Type B pancreatic cell (in vitro differentiated cells): ENCODE data around the gene CCNYL1. TPM values are rescaled to one million over a fixed set of nuclear protein-coding genes. Genes with fewer than 3 reads are reported as not detected.

Source experiments
- DNase-seq: peaks from one replicate; pipeline ENCODE4 v3.0.0; 2021; ENCODE audit warnings: mixed read lengths; ENCODE audit not compliant: unreplicated experiment; ENCODE audit errors: extremely low spot score
- H3K27ac Mint-ChIP-seq: 2 replicates; pipeline ENCODE4 v1.8.0; 2021; ENCODE audit warnings: mild to moderate bottlenecking, mixed read lengths
- H3K27me3 Mint-ChIP-seq: 2 replicates; pipeline ENCODE4 v1.8.0; 2021; ENCODE audit warnings: mixed read lengths
- H3K36me3 Mint-ChIP-seq: 2 replicates; pipeline ENCODE4 v1.8.0; 2021; ENCODE audit warnings: mixed read lengths
- H3K4me1 Mint-ChIP-seq: one replicate; pipeline ENCODE4 v1.8.0; 2021; ENCODE audit warnings: mixed read lengths; ENCODE audit not compliant: unreplicated experiment
- H3K4me3 Mint-ChIP-seq: 2 replicates; pipeline ENCODE4 v1.8.0; 2021; ENCODE audit warnings: mild to moderate bottlenecking, mixed read lengths
- H3K9me3 Mint-ChIP-seq: 2 replicates; pipeline ENCODE4 v1.8.0; 2021; ENCODE audit warnings: mixed read lengths
- CTCF ChIP-seq: fragments of 200-600 bp; sonication (generic); conservative IDR thresholded peaks from 2 replicates; pipeline ENCODE4 v1.5.0; 2021; ENCODE audit warnings: antibody characterized with exemption, mild to moderate bottlenecking
- total RNA-seq: library from RNA; stranded (reverse); gene quantifications from 2 replicates; pipeline ENCODE4 v1.2.1, GENCODE V29; 2021; ENCODE audit warnings: low replicate concordance

CCNYL1 gene
- total RNA-seq, 1 donor from 2014 or later: 20.8 TPM

GRCh38 chr2:207777124-207777523 lies 65.7 kb downstream of the CCNYL1 start:
- no peak for DNase-seq
- Mint-ChIP-seq H3K4me3 (no peak overlapping the region), H3K27me3 (peaks cover 8% of the 10 kb centered on the region), H3K27ac (no peak overlapping the region), H3K4me1 (no peaks in the 10 kb centered on the region), H3K9me3 (no peaks in the 10 kb centered on the region), H3K36me3 (no peaks in the 10 kb centered on the region)
- TF ChIP-seq CTCF: no peak

DNA sequence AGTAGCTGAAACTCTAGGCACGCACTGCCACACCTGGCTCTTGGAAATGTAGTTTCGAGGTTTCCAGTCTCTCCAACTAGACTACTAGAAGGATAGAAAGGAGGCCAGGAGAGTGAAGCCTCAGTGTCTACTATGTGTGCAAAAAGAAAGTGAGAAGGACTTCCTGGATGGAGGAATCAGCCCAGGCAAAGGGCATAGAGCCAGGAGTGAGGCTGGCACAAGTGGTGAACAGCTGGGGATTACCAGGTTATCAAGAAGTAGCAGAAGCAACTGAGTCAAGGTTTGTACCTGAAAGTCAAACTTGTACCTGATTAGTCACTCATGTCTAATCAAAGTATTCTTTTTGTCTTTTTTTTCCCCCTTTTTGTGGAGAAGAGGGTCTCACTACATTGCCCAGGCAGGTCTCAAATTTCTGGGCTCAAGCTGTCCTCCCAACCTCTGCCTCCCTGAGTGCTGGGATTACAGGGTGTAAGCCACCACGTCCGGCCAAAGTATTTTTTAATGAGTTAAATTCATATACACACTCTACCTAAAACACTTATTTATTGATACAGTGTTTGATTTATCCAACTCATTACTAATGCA lies 67.0 kb downstream of the CCNYL1 start:
- Mint-ChIP-seq H3K4me3 (no peak overlapping the region), H3K27ac (no peak overlapping the region), H3K4me1 (no peaks in the 10 kb centered on the region), H3K27me3 (peaks cover 7% of the 10 kb centered on the region), H3K9me3 (no peaks in the 10 kb centered on the region), H3K36me3 (no peaks in the 10 kb centered on the region)
- TF ChIP-seq CTCF: no peak
- no peak for DNase-seq

DNA sequence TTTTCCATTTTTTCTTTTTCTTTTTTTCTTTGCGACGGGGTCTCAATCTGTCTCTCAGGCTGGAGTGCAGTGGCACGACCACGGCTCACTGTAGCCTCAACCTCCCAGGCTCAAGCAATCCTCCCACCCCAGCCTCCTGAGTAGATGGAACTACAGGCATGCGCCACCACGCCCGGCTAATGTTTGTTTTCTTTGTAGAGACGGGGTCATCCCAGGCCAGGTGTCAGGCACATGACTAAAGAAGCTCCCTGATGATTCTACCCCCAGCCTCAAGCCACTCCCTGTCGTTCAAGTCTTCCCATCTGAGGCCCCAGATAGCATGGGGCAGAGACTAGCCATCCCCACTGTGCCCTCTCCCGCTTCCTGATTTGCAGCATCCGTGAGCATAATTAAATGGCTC lies 68.1 kb downstream of the CCNYL1 start:
- TF ChIP-seq CTCF: no peak
- no peak overlapping the region for H3K27ac Mint-ChIP-seq
- H3K27me3 Mint-ChIP-seq: peaks cover 7% of the 10 kb centered on the region
- peaks cover under 1% of the 10 kb centered on the region for H3K4me1 Mint-ChIP-seq
- DNase-seq: no peak
- H3K36me3 Mint-ChIP-seq: no peaks in the 10 kb centered on the region
- no peak overlapping the region for H3K4me3 Mint-ChIP-seq
- no peaks in the 10 kb centered on the region for H3K9me3 Mint-ChIP-seq

DNA sequence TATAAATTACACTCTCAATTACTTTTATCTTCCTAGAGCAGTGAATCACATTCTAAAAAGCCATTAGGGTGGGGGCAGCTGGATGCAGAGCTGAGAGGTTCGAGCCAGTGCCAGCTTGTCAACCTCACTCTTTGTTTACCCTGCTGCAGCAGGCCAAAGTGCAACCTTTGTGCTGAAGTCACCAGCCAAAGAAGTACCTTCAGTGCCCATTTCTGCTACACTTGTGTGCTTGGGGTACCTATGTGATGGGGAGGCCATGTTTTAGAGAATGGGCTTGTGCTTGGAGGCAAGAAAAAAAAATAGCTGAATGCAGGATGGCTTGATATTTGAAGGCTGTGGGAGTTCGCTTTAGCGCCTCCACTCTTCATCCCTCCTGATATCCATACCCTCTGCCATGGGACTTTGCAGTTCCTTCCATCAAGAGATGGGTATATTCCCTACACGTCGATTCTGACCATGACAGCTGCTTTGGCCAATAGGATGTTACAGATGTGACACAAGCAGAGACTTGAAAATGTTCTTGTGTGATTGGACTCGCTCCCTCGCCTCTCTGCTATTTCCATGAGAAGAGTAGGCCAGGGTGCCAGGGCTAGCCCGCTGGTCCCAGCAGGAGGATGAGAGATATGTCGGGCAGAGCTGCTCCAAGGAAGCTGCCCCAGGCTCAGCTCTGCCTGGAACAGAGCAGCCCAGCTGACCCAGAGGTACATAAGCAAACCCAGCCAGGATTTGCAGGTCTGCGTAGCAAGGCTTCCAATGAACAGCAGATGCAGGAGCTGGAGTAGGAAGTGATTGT lies 71.0 kb downstream of the CCNYL1 start:
- Mint-ChIP-seq H3K27me3 (peaks cover 4% of the 10 kb centered on the region), H3K27ac (peak overlapping the region; percentile 20), H3K4me1 (peaks cover 7% of the 10 kb centered on the region), H3K4me3 (no peak overlapping the region), H3K9me3 (no peaks in the 10 kb centered on the region), H3K36me3 (no peaks in the 10 kb centered on the region)
- no peak for TF ChIP-seq CTCF
- DNase-seq: no peak

- TF ChIP-seq CTCF: no peak
- Mint-ChIP-seq H3K9me3 (no peaks in the 10 kb centered on the region), H3K27ac (no peak overlapping the region), H3K36me3 (no peaks in the 10 kb centered on the region), H3K4me1 (peaks cover 7% of the 10 kb centered on the region), H3K27me3 (no peaks in the 10 kb centered on the region), H3K4me3 (no peak overlapping the region)
- no peak for DNase-seq
Measured at GRCh38 chr2:207783514-207783913, 72.1 kb downstream of the CCNYL1 start.
